Lower lobe of right lung (tissue), 2 donors: ENCODE data around the gene MAPK12. TPM values are rescaled to one million over a fixed set of nuclear protein-coding genes. Genes with fewer than 3 reads are reported as not detected.

Experiments
- ATAC-seq, 2 donors: fragments of 200-7000 bp; cut with Tn5 transposase; one replicate each; pipeline ENCODE4 v1.9.1; 2020 to 2022; ENCODE audit warnings: mild to moderate bottlenecking in 2 of 2, moderate library complexity in 2 of 2
- DNase-seq: peaks from one replicate; pipeline ENCODE4 v3.0.0-alpha.2; 2020
- H3K27ac ChIP-seq: fragments of 200-600 bp; one replicate; pipeline ENCODE4 v1.8.0; 2022
- H3K27me3 ChIP-seq: fragments of 200-600 bp; one replicate; pipeline ENCODE4 v1.8.0; 2022; ENCODE audit warnings: low read depth
- H3K36me3 ChIP-seq: fragments of 200-600 bp; one replicate; pipeline ENCODE4 v1.8.0; 2022; ENCODE audit warnings: mild to moderate bottlenecking
- H3K4me1 ChIP-seq: fragments of 200-600 bp; one replicate; pipeline ENCODE4 v1.8.0; 2022
- H3K4me3 ChIP-seq: fragments of 200-600 bp; one replicate; pipeline ENCODE4 v1.8.0; 2022; ENCODE audit warnings: mild to moderate bottlenecking
- H3K9me3 ChIP-seq: fragments of 200-600 bp; one replicate; pipeline ENCODE4 v1.8.0; 2022
- CTCF ChIP-seq: fragments of 200-600 bp; IDR thresholded peaks from one replicate; pipeline ENCODE4 v1.8.0; 2022; ENCODE audit warnings: antibody characterized with exemption, mild to moderate bottlenecking
- intact Hi-C: fragments of 100-400 bp; cut with DNase I; formaldehyde crosslinking; loops from one replicate; pipeline ENCODE4 v1.11.0; 2022
- total RNA-seq: library from RNA; stranded (reverse); fragmentation: NEBNext Ultra II Directional; extraction: Animal tissue kit (Norgen Biotek cat#: 25700); gene quantifications from one replicate; pipeline ENCODE4 v1.2.1, GENCODE V29; 2021
- donor health status: DM: no; HTN: yes; CAD: no; lungs with severe emphysema.

Gene MAPK12
- total RNA-seq, 1 donor from 2014 or later = 11.9 TPM

DNA sequence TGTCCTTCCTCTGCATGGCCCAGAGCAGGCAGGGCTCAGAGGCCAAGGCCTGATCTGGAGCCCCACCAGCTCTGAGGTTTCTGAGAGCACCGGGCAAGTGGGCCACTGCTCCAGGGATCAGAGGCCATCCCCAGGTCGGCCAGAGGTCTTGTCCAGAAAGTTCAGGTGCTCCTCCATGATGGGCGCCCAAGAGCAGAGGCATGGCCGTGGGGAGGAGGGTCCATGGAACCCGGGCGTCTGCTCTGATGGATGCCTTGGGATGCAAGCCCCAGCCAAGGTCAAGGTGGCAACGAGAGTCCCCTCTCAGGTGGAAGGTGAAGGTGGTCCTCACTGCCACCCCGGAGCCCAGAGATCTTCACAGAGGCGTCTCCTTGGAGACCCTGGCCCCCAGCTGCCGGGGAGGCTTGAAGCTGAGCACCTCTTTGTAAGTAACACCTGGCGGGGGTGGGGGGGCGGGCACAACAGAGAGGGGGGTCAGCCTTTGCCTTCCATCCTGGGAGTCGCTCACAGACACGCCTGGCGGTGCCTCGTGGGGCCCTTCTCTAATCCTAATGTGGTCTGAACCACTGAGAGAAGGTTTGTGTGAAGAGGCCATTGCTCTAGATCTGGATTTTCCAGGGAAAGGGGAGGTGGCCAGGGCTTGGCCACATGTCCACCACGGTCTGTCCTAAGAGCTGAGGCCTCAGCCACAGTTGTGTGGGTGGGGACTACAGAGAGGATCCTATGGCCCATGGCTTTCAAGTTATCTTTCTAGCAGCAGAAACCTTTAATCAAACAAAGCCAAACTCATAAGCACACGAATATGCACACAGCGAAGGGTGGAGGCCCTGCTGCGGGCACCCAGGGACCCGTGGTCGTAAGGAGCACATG lies 8.2 kb downstream of the MAPK12 start:
- Histone ChIP-seq H3K4me1 (peaks cover 29% of the 10 kb centered on the region), H3K9me3 (no peaks in the 10 kb centered on the region), H3K27ac (no peak overlapping the region), H3K4me3 (no peak overlapping the region), H3K27me3 (no peaks in the 10 kb centered on the region), H3K36me3 (no peaks in the 10 kb centered on the region)
- ATAC-seq (no peak), DNase-seq (no peak)
- no peak for TF ChIP-seq CTCF
- intact Hi-C loops = no loop called here

DNA sequence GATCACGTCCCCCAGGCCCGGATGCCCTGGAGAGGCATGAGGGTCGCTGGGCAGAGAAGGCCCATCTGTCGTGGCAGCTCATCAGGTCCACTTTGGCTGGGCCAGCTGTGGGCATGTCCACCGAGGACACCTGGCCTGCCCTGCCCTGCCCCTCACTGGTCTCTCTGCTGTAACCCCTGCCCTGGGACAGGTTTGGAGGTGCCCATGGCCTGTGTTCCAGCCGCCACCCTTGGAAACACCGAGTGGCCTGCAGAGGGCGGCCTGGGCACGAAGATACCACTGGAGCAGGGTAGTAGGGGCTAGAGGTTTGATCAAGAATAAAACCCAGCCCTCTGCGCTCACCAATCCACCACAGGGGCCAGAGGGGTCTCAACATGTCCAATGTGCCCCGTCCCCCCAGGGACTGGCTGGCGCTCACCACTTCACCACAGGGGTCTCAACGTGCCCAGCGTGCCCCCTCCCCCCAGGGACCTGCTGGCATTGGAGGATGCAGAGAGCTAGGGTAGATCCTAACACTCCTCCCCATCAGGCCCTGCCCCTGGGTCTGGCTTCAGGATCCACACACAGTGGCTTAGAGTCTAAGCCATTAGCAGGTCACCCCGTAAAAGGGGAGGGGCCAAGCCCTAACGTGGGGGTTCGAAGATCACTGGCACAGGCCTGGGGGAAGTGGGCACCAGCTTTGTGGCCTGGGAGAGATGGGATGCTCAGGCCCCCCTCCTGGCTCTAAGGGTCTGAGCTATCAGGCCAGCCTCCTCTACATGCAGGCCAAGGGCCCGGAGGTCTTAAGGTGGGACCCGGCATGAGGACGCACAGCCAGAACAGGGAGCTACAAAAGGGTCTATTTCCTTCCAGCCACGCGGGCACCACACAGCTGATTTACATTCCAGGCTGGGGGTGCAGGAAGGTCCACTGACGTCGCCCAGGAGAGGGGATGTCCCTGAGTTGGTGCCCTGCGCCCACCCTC lies 9.1 kb downstream of the MAPK12 start:
- Histone ChIP-seq H3K9me3 (no peaks in the 10 kb centered on the region), H3K27ac (peak overlapping the region; percentile 79), H3K4me1 (peaks cover 36% of the 10 kb centered on the region), H3K36me3 (no peaks in the 10 kb centered on the region), H3K4me3 (peak overlapping the region; percentile 92), H3K27me3 (no peaks in the 10 kb centered on the region)
- peak; percentile 83 for DNase-seq
- ATAC-seq = peak; percentile 80 to 82
- intact Hi-C loops = no loop called here
- peak; percentile 75 for TF ChIP-seq CTCF

- ATAC-seq = peak; percentile 2 to 5
Measured at GRCh38 chr22:50251477-50252081, 9.9 kb downstream of the MAPK12 start.

DNA sequence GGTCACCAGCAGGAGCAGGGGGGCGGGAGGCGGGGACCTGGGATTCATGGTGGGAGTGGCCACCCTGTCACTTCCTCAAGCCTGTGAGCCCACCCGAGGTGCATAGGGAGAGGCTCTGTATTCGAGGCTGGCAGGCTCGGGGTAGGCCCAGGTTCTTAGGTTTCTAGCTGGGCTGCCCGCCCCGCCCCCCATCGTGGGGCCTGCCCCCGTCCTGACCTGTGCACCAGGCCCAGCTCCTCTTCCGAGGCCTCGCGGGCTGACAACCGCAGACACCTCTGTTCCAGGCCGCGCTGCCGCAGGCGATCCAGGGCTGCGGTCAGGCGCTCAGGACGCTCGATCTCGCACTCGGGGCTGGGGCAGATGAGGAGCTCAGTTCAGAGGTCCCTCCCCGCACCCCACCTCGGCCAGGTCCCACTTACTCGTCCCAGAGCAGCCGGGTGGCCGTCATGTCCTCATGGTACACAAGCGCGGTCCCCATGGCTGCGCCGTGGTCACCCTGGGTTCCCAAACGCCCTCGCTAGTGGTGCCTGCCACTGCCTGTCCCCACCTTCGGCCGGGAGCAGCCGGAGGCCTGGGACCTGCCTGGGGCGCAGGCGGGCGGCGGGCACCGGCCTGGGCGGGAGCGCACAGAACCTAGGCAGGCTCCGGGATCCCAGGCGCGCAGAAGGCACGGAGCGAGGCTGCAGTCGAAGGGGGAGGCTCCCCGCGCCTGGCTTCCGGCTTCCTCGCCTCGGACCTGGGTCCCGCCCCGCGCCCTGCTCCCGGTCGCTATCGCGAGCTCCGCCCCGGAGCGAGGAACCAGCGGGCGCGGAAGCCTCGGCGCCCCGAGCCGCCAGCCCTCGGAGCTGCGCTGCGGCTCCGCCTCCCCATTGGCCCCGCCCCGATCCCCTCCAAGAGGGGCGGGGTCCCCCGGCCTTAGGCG lies 10.7 kb downstream of the MAPK12 start, which contains the start of gene HDAC10:
Gene HDAC10 (minus strand): TSS at position 711 of the 922 bp plus-strand sequence. CDS start 233 bp downstream, at position 478.
- peak within 1 kb of the TSS; percentile 79 for H3K27ac ChIP-seq
- peaks cover 45% of the 10 kb centered on the region for H3K4me1 ChIP-seq
- H3K27me3 ChIP-seq = no peaks in the 10 kb centered on the region
- intact Hi-C loops = no loop called here
- no peaks in the 10 kb centered on the region for H3K9me3 ChIP-seq
- peak; percentile 92 for DNase-seq
- peak within 1 kb of the TSS; percentile 92 for H3K4me3 ChIP-seq
- no peak for TF ChIP-seq CTCF
- ATAC-seq = peak; percentile 88 to 89
- peaks cover 10% of the 10 kb centered on the region for H3K36me3 ChIP-seq

More at GRCh38 chr22:50251477-50252081, 9.9 kb downstream of the MAPK12 start:
- intact Hi-C loops = no loop called here
- Histone ChIP-seq H3K36me3 (peaks cover 2% of the 10 kb centered on the region), H3K4me3 (peak overlapping the region; percentile 92), H3K4me1 (peaks cover 38% of the 10 kb centered on the region), H3K27ac (peak overlapping the region; percentile 79), H3K27me3 (no peaks in the 10 kb centered on the region), H3K9me3 (no peaks in the 10 kb centered on the region)
- no peak for DNase-seq
- no peak for TF ChIP-seq CTCF
